Measurements from ENCODE around the gene PXMP2.

The PXMP2 gene

DNA sequence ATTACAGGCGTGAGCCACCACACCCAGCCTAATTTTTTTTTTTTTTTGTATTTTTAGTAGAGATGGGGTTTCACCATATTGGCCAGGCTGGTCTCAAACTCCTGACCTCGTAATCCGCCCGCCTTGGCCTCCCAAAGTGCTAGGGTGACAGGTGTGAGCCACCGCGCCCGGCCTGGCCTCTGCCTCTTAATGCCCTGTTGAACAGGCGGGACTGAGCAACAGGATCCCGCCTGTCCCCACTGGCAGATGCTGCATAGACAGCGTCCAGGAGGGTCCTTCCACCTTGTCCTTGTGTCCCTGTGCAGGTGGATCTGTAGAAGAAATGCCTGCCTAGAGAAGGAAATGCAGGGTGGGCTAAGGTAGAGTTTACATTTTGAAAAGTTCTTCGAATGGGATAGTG is 29.0 kb downstream of the PXMP2 start:
- H3K27ac ChIP-seq (ENCODE audit: low read length): no peak overlapping the region
- H3K9ac ChIP-seq (ENCODE audit: low read length): no peak overlapping the region
- no peaks in the 10 kb centered on the region for H3K9me3 ChIP-seq (ENCODE audit: insufficient read depth, low read length)
- no peak overlapping the region for H2AFZ ChIP-seq (ENCODE audit: low read depth, low read length)
- H3K79me2 ChIP-seq (ENCODE audit: low read length): peaks cover 49% of the 10 kb centered on the region
- no peak overlapping the region for H3K4me3 ChIP-seq (ENCODE audit: low read length)
- peaks cover 7% of the 10 kb centered on the region for H4K20me1 ChIP-seq (ENCODE audit: insufficient read depth, low read length)
- no peaks in the 10 kb centered on the region for H3K27me3 ChIP-seq (ENCODE audit: low read depth, low read length)
- H3K4me2 ChIP-seq (ENCODE audit: low read length): no peak overlapping the region
- H3K4me1 ChIP-seq (ENCODE audit: low read length): peaks cover 6% of the 10 kb centered on the region; the same call in 1 of the 2 replicates
- no peak for TF ChIP-seq EZH2phosphoT487 (IDR thresholded peaks at IDR 0.05; ENCODE audit: low read depth)
- TF ChIP-seq, protein P1, sequence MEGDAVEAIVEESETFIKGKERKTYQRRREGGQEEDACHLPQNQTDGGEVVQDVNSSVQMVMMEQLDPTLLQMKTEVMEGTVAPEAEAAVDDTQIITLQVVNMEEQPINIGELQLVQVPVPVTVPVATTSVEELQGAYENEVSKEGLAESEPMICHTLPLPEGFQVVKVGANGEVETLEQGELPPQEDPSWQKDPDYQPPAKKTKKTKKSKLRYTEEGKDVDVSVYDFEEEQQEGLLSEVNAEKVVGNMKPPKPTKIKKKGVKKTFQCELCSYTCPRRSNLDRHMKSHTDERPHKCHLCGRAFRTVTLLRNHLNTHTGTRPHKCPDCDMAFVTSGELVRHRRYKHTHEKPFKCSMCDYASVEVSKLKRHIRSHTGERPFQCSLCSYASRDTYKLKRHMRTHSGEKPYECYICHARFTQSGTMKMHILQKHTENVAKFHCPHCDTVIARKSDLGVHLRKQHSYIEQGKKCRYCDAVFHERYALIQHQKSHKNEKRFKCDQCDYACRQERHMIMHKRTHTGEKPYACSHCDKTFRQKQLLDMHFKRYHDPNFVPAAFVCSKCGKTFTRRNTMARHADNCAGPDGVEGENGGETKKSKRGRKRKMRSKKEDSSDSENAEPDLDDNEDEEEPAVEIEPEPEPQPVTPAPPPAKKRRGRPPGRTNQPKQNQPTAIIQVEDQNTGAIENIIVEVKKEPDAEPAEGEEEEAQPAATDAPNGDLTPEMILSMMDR (IDR thresholded peaks at IDR 0.05; ENCODE audit: low read depth, low read length): no peak
- peaks cover 55% of the 10 kb centered on the region for H3K36me3 ChIP-seq (replicated peaks; ENCODE audit: low read depth, low read length)

DNA sequence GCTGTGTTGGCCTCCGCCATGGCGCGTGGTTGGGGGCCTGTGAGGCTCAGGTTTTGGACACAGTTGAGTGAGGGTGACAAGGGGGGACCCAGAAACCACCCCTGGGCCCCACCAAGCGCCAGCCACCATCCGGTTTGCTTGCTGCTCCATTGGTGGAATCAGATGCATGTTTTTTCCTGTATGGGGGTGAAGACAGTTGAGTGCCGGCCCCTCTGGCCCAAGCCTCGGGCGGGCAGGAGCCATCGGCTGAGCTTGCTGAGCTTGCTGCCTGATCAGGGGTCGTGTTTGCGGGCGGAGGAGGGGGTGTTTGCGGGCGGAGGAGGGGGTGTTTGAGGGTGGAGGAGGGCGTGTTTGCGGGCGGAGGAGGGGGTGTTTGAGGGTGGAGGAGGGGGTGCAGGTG is 29.6 kb downstream of the PXMP2 start:
- peaks cover 7% of the 10 kb centered on the region for H4K20me1 ChIP-seq (ENCODE audit: insufficient read depth, low read length)
- no peak overlapping the region for H3K4me3 ChIP-seq (ENCODE audit: low read length)
- H3K27ac ChIP-seq (ENCODE audit: low read length): no peak overlapping the region
- H3K9me3 ChIP-seq (ENCODE audit: insufficient read depth, low read length): no peaks in the 10 kb centered on the region
- peaks cover 43% of the 10 kb centered on the region for H3K79me2 ChIP-seq (ENCODE audit: low read length)
- no peak overlapping the region for H3K4me2 ChIP-seq (ENCODE audit: low read length)
- peaks cover 58% of the 10 kb centered on the region for H3K36me3 ChIP-seq (replicated peaks; ENCODE audit: low read depth, low read length)
- TF ChIP-seq, protein P1 (IDR thresholded peaks at IDR 0.05; ENCODE audit: low read depth, low read length): no peak
- no peak for TF ChIP-seq EZH2phosphoT487 (IDR thresholded peaks at IDR 0.05; ENCODE audit: low read depth)
- no peaks in the 10 kb centered on the region for H3K27me3 ChIP-seq (ENCODE audit: low read depth, low read length)
- no peak overlapping the region for H3K9ac ChIP-seq (ENCODE audit: low read length)
- peaks cover 2% of the 10 kb centered on the region; the same call in 1 of the 2 replicates for H3K4me1 ChIP-seq (ENCODE audit: low read length)
- H2AFZ ChIP-seq (ENCODE audit: low read depth, low read length): no peak overlapping the region

DNA sequence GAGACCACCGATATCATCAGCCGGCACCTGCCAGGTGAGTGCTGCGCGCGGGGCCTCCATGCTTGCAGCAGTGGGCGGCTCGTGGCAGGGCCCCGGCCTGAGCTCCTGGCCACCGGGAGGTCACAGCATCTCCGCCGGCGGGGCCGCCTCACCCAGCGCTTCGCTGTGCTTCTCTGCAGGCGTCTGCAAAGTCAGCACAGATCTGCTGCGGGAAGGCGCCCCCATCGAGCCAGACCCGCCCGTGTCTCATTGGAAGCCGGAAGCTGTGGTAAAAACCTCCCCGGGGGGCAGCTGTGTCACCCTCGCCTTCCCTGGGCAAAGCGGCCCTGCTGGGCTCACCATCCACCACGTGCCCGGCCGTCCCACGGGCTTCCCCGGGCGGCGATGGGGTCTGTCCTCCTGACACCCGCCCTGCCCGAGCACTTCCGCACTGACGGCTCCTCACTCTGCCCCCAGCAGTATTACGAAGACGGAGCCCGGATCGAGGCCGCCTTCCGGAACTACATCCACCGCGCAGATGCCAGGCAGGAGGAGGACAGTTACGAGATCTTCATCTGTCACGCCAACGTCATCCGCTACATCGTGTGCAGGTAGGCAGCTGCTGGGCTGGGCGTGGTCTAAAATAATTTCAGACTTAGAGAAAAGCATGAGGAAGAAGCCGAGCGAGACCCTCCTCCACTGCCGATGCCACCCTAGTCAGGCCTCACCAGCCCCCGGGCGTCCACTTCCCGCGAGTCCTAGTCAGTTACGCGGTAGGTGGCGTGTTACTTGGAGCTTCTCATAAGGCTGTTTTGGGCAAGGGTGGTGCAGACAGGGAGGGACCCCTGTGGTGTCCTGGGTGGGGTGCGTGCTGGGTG is 30.4 kb downstream of the PXMP2 start:
- peaks cover 62% of the 10 kb centered on the region for H3K36me3 ChIP-seq (replicated peaks; ENCODE audit: low read depth, low read length)
- H3K4me2 ChIP-seq (ENCODE audit: low read length): no peak overlapping the region

DNA sequence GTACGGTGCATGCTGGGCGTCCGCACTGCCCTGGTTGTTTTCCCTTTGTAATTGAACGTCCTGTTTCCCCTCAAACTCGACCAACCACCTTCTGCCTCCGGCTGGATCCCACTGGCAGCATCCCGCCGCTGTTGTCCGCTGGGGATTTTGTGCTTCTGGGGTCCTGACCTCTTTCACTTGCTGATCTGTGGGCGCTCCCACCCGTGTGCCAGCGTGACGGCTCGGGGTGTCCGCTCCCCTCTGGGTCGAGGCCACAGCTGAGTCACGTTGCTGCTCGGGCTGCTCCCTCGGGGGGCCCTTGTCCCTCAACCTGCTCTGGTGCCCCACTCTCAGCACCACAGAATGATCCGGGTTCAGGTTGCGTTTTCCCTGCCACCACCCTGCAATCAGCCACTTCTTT is 31.3 kb downstream of the PXMP2 start:
- Histone ChIP-seq H4K20me1 (ENCODE audit: insufficient read depth, low read length) (peaks cover 7% of the 10 kb centered on the region), H3K27ac (ENCODE audit: low read length) (no peak overlapping the region), H3K9ac (ENCODE audit: low read length) (no peak overlapping the region), H3K4me3 (ENCODE audit: low read length) (no peak overlapping the region), H2AFZ (ENCODE audit: low read depth, low read length) (no peak overlapping the region), H3K4me1 (ENCODE audit: low read length) (no peaks in the 10 kb centered on the region), H3K9me3 (ENCODE audit: insufficient read depth, low read length) (no peaks in the 10 kb centered on the region), H3K27me3 (ENCODE audit: low read depth, low read length) (no peaks in the 10 kb centered on the region), H3K4me2 (ENCODE audit: low read length) (no peak overlapping the region), H3K36me3 (replicated peaks; ENCODE audit: low read depth, low read length) (peaks cover 66% of the 10 kb centered on the region), H3K79me2 (ENCODE audit: low read length) (peaks cover 26% of the 10 kb centered on the region)
- no peak for TF ChIP-seq EZH2phosphoT487 (IDR thresholded peaks at IDR 0.05; ENCODE audit: low read depth)
- TF ChIP-seq, protein P1 (IDR thresholded peaks at IDR 0.05; ENCODE audit: low read depth, low read length): no peak

More for the DNA sequence above, 30.4 kb downstream of the PXMP2 start:
- H3K4me1 ChIP-seq (ENCODE audit: low read length): no peaks in the 10 kb centered on the region
- no peak for TF ChIP-seq EZH2phosphoT487 (IDR thresholded peaks at IDR 0.05; ENCODE audit: low read depth)
- TF ChIP-seq, protein P1 (IDR thresholded peaks at IDR 0.05; ENCODE audit: low read depth, low read length): no peak
- H3K4me3 ChIP-seq (ENCODE audit: low read length): no peak overlapping the region
- no peak overlapping the region for H3K9ac ChIP-seq (ENCODE audit: low read length)
- no peak overlapping the region for H2AFZ ChIP-seq (ENCODE audit: low read depth, low read length)
- H3K9me3 ChIP-seq (ENCODE audit: insufficient read depth, low read length): no peaks in the 10 kb centered on the region
- peaks cover 35% of the 10 kb centered on the region for H3K79me2 ChIP-seq (ENCODE audit: low read length)
- no peaks in the 10 kb centered on the region for H3K27me3 ChIP-seq (ENCODE audit: low read depth, low read length)
- H4K20me1 ChIP-seq (ENCODE audit: insufficient read depth, low read length): peaks cover 7% of the 10 kb centered on the region
- H3K27ac ChIP-seq (ENCODE audit: low read length): no peak overlapping the region
